ENCODE results near the gene TTC39C.

Gene TTC39C

GRCh38 chr18:24108641-24109040, 94.1 kb downstream of the TTC39C start:
- Histone ChIP-seq H2AK5ac (ENCODE audit: low read length, severe bottlenecking) (no peak overlapping the region), H3K4me2 (ENCODE audit: low read length, poor library complexity, severe bottlenecking) (no peak overlapping the region), H3K4me1 (ENCODE audit: control insufficient read depth, insufficient read depth, low read depth, low read length) (peaks cover 9% of the 10 kb centered on the region), H3K14ac (ENCODE audit: low read length in 2 of 2) (no peak overlapping the region), H2BK120ac (ENCODE audit: low read depth, low read length) (no peak overlapping the region), H2BK5ac (ENCODE audit: low read depth, low read length, poor library complexity, severe bottlenecking) (no peak overlapping the region), H3K23ac (ENCODE audit: low read length in 2 of 2) (no peak overlapping the region), H3K18ac (ENCODE audit: low read depth in 1 of 2, low read length in 2 of 2) (no peak overlapping the region), H4K8ac (ENCODE audit: low read length) (no peak overlapping the region), H3K9me3 (ENCODE audit: control insufficient read depth, low read length) (no peaks in the 10 kb centered on the region), H3K4me3 (ENCODE audit: insufficient read depth in 1 of 2, low read depth in 1 of 2, low read length in 2 of 2) (no peak overlapping the region), H3K79me1 (replicated peaks; ENCODE audit: low read length, poor library complexity, severe bottlenecking) (peaks cover 2% of the 10 kb centered on the region), H3K27me3 (ENCODE audit: control insufficient read depth in 1 of 2, insufficient read depth in 1 of 2, low read length in 2 of 2) (no peaks in the 10 kb centered on the region), H2AFZ (ENCODE audit: low read depth, low read length) (no peak overlapping the region), H3K36me3 (ENCODE audit: control insufficient read depth in 1 of 2, insufficient read depth in 2 of 2, low read depth in 1 of 2, low read length in 2 of 2) (peaks cover 2 to 3% of the 10 kb centered on the region in 2 experiments), H3K4ac (ENCODE audit: low read depth in 1 of 2, low read length in 2 of 2) (no peak overlapping the region), H4K91ac (ENCODE audit: low read length) (no peak overlapping the region), H2BK12ac (ENCODE audit: low read length in 2 of 2) (no peak overlapping the region), H2BK15ac (ENCODE audit: low read depth, poor library complexity, severe bottlenecking) (no peak overlapping the region), H3K27ac (ENCODE audit: low read length, poor library complexity, severe bottlenecking) (no peak overlapping the region), H3K9ac (ENCODE audit: low read length) (no peak overlapping the region)
- no peak for DNase-seq
- no CpG with 5 or more reads among the region's 1 CpG for WGBS

DNA sequence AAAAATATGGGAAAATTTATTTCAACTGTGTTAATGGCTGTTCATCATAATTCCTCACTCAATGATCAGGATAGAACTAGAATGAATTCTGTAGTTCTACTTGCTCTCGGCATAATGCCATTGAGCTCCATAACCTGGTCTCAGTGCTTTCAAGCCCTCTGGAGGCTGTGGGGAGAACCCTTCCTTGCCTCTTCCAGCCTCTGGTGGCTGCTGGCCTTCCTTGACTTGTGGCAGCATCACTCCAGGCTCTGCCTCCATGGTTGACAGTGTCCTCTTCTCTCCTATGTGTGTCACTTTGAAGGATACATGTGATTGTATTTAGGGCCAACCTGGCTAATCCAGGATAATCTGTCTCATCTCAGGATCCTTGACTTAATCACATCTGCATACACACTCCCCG, 97.4 kb downstream of the TTC39C start:
- H3K18ac ChIP-seq (ENCODE audit: low read depth in 1 of 2, low read length in 2 of 2): no peak overlapping the region
- H3K4me2 ChIP-seq (ENCODE audit: low read length, poor library complexity, severe bottlenecking): no peak overlapping the region
- no peak overlapping the region for H4K91ac ChIP-seq (ENCODE audit: low read length)
- no peak overlapping the region for H2AFZ ChIP-seq (ENCODE audit: low read depth, low read length)
- H2BK15ac ChIP-seq (ENCODE audit: low read depth, poor library complexity, severe bottlenecking): no peak overlapping the region
- H3K9ac ChIP-seq (ENCODE audit: low read length): no peak overlapping the region
- H2AK5ac ChIP-seq (ENCODE audit: low read length, severe bottlenecking): no peak overlapping the region
- H2BK120ac ChIP-seq (ENCODE audit: low read depth, low read length): no peak overlapping the region
- H2BK5ac ChIP-seq (ENCODE audit: low read depth, low read length, poor library complexity, severe bottlenecking): no peak overlapping the region
- no peak overlapping the region for H3K4me3 ChIP-seq (ENCODE audit: insufficient read depth in 1 of 2, low read depth in 1 of 2, low read length in 2 of 2)
- no peak overlapping the region for H3K4ac ChIP-seq (ENCODE audit: low read depth in 1 of 2, low read length in 2 of 2)
- H3K36me3 ChIP-seq (ENCODE audit: control insufficient read depth in 1 of 2, insufficient read depth in 2 of 2, low read depth in 1 of 2, low read length in 2 of 2): peaks cover 2 to 24% of the 10 kb centered on the region in 2 experiments
- no peak for DNase-seq
- no peak overlapping the region for H4K8ac ChIP-seq (ENCODE audit: low read length)
- H3K14ac ChIP-seq (ENCODE audit: low read length in 2 of 2): no peak overlapping the region
- 97% methylated on average over 2 of the region's 2 CpGs for WGBS
- no peak overlapping the region for H3K27ac ChIP-seq (ENCODE audit: low read length, poor library complexity, severe bottlenecking)
- no peak overlapping the region for H3K23ac ChIP-seq (ENCODE audit: low read length in 2 of 2)
- no peak overlapping the region for H2BK12ac ChIP-seq (ENCODE audit: low read length in 2 of 2)
- no peaks in the 10 kb centered on the region for H3K27me3 ChIP-seq (ENCODE audit: control insufficient read depth in 1 of 2, insufficient read depth in 1 of 2, low read length in 2 of 2)
- H3K4me1 ChIP-seq (ENCODE audit: control insufficient read depth, insufficient read depth, low read depth, low read length): peaks cover 13% of the 10 kb centered on the region
- no peaks in the 10 kb centered on the region for H3K79me1 ChIP-seq (replicated peaks; ENCODE audit: low read length, poor library complexity, severe bottlenecking)
- no peaks in the 10 kb centered on the region for H3K9me3 ChIP-seq (ENCODE audit: control insufficient read depth, low read length)

GRCh38 chr18:24112464-24112863, 97.9 kb downstream of the TTC39C start:
- Histone ChIP-seq H3K18ac (ENCODE audit: low read depth in 1 of 2, low read length in 2 of 2) (no peak overlapping the region), H4K8ac (ENCODE audit: low read length) (no peak overlapping the region), H2AK5ac (ENCODE audit: low read length, severe bottlenecking) (no peak overlapping the region), H3K4me1 (ENCODE audit: control insufficient read depth, insufficient read depth, low read depth, low read length) (peaks cover 13% of the 10 kb centered on the region), H2BK12ac (ENCODE audit: low read length in 2 of 2) (no peak overlapping the region), H4K91ac (ENCODE audit: low read length) (no peak overlapping the region), H3K4me2 (ENCODE audit: low read length, poor library complexity, severe bottlenecking) (no peak overlapping the region), H3K27me3 (ENCODE audit: control insufficient read depth in 1 of 2, insufficient read depth in 1 of 2, low read length in 2 of 2) (no peaks in the 10 kb centered on the region), H2BK5ac (ENCODE audit: low read depth, low read length, poor library complexity, severe bottlenecking) (no peak overlapping the region), H3K4ac (ENCODE audit: low read depth in 1 of 2, low read length in 2 of 2) (no peak overlapping the region), H2BK15ac (ENCODE audit: low read depth, poor library complexity, severe bottlenecking) (no peak overlapping the region), H3K9ac (ENCODE audit: low read length) (no peak overlapping the region), H3K36me3 (ENCODE audit: control insufficient read depth in 1 of 2, insufficient read depth in 2 of 2, low read depth in 1 of 2, low read length in 2 of 2) (peaks cover 2 to 25% of the 10 kb centered on the region in 2 experiments), H3K23ac (ENCODE audit: low read length in 2 of 2) (no peak overlapping the region), H3K4me3 (ENCODE audit: insufficient read depth in 1 of 2, low read depth in 1 of 2, low read length in 2 of 2) (no peak overlapping the region), H2BK120ac (ENCODE audit: low read depth, low read length) (no peak overlapping the region), H3K14ac (ENCODE audit: low read length in 2 of 2) (no peak overlapping the region), H3K27ac (ENCODE audit: low read length, poor library complexity, severe bottlenecking) (no peak overlapping the region), H3K79me1 (replicated peaks; ENCODE audit: low read length, poor library complexity, severe bottlenecking) (no peaks in the 10 kb centered on the region), H3K9me3 (ENCODE audit: control insufficient read depth, low read length) (no peaks in the 10 kb centered on the region), H2AFZ (ENCODE audit: low read depth, low read length) (no peak overlapping the region)
- WGBS: 96% methylated on average over 4 of the region's 4 CpGs
- DNase-seq: no peak

DNA sequence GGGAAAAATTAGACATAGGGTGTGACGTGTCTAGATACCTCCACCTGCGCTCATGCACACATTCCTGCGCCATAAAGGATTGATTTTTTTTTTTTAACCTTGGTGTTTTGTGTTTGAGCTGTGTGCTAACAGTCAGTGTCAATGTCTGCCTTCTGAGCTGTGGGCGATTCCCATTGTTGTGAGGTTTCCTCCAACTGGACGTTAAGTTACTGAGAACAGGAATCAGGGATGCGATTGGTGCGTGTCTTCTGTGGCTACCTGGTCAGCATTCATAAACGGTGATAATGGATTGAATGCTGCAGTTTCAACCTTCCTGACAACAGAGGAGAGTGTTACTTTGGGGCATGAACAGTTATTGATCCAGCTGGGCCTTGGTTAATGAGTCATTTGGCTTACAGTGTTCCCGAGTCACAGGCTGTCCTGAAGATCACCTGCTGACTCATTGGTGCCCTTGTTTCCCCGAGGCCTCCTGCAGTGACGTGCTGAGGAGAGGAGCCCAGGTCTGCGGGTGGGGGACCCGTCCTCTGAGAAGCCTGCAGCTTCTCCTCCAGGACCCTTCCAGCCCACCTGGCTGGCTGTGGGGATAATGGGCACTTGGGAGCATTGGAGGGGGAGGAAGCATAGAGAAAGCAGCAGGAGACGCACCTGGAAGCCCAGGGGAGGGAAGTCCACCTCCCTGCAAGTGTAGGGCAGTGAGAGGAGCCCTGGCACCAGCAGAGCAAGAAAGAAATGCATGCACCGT, 98.5 kb downstream of the TTC39C start:
- peak; percentile 40 for DNase-seq

More for the DNA sequence above, 98.5 kb downstream of the TTC39C start:
- Histone ChIP-seq H3K4ac (ENCODE audit: low read depth in 1 of 2, low read length in 2 of 2) (no peak overlapping the region), H3K4me2 (ENCODE audit: low read length, poor library complexity, severe bottlenecking) (peak overlapping the region; percentile 43), H3K23ac (ENCODE audit: low read length in 2 of 2) (no peak overlapping the region), H2BK12ac (ENCODE audit: low read length in 2 of 2) (no peak overlapping the region), H3K79me1 (replicated peaks; ENCODE audit: low read length, poor library complexity, severe bottlenecking) (no peaks in the 10 kb centered on the region), H2BK120ac (ENCODE audit: low read depth, low read length) (no peak overlapping the region), H3K9ac (ENCODE audit: low read length) (no peak overlapping the region), H3K36me3 (ENCODE audit: control insufficient read depth in 1 of 2, insufficient read depth in 2 of 2, low read depth in 1 of 2, low read length in 2 of 2) (peaks cover 2 to 30% of the 10 kb centered on the region in 2 experiments), H3K4me1 (ENCODE audit: control insufficient read depth, insufficient read depth, low read depth, low read length) (peaks cover 13% of the 10 kb centered on the region), H2AFZ (ENCODE audit: low read depth, low read length) (no peak overlapping the region), H4K8ac (ENCODE audit: low read length) (no peak overlapping the region), H3K14ac (ENCODE audit: low read length in 2 of 2) (no peak overlapping the region), H3K27ac (ENCODE audit: low read length, poor library complexity, severe bottlenecking) (no peak overlapping the region), H2BK5ac (ENCODE audit: low read depth, low read length, poor library complexity, severe bottlenecking) (no peak overlapping the region), H4K91ac (ENCODE audit: low read length) (no peak overlapping the region), H2BK15ac (ENCODE audit: low read depth, poor library complexity, severe bottlenecking) (no peak overlapping the region), H2AK5ac (ENCODE audit: low read length, severe bottlenecking) (no peak overlapping the region), H3K4me3 (ENCODE audit: insufficient read depth in 1 of 2, low read depth in 1 of 2, low read length in 2 of 2) (no peak overlapping the region), H3K27me3 (ENCODE audit: control insufficient read depth in 1 of 2, insufficient read depth in 1 of 2, low read length in 2 of 2) (no peaks in the 10 kb centered on the region), H3K9me3 (ENCODE audit: control insufficient read depth, low read length) (no peaks in the 10 kb centered on the region), H3K18ac (ENCODE audit: low read depth in 1 of 2, low read length in 2 of 2) (no peak overlapping the region)
- 71% methylated on average over 13 of the region's 15 CpGs for WGBS

All from mesenchymal stem cell (in vitro differentiated cells and primary cell).